ENCODE data around the gene EMP3. TPM values are rescaled to one million over a fixed set of nuclear protein-coding genes. Genes with fewer than 3 reads are reported as not detected.

EMP3 gene
- total and polyA plus RNA-seq, 2 of the 13 experiments (the other 11 are each of a cell fraction or from before 2014, with no cell fraction given), result 2.2 to 7.8 TPM

- TF ChIP-seq ZNF687 (CRISPR knock-in tag; IDR thresholded peaks at IDR 0.05) (no peak), ZNF503 (CRISPR knock-in tag; IDR thresholded peaks at IDR 0.05) (peak; percentile 28; the same call in 1 of the 2 replicates), ZFP37 (CRISPR knock-in tag; IDR thresholded peaks at IDR 0.05; ENCODE audit: borderline replicate concordance) (no peak), DNMT3B (CRISPR knock-in tag; conservative IDR thresholded peaks at IDR 0.05) (no peak), ELF4 (CRISPR knock-in tag; IDR thresholded peaks at IDR 0.05; ENCODE audit: borderline replicate concordance) (no peak), JUN (CRISPR knock-in tag; IDR thresholded peaks at IDR 0.05) (no peak), ZNF879 (CRISPR knock-in tag; IDR thresholded peaks at IDR 0.05) (no peak; the same call in 1 of the 2 replicates), TRIM22 (IDR thresholded peaks at IDR 0.05) (no peak), MIER2 (CRISPR knock-in tag; IDR thresholded peaks at IDR 0.05) (no peak), ZNF260 (CRISPR knock-in tag; IDR thresholded peaks at IDR 0.05; ENCODE audit: borderline replicate concordance, low read depth) (no peak), ZNF607 (CRISPR knock-in tag; IDR thresholded peaks at IDR 0.05; ENCODE audit: borderline replicate concordance) (peak; percentile 64; the same call in 1 of the 2 replicates), RBFOX2 (IDR thresholded peaks at IDR 0.05; ENCODE audit: low read depth, low read length) (peak; percentile 67), ZSCAN29 (CRISPR knock-in tag; conservative IDR thresholded peaks at IDR 0.05) (no peak), ZNF737 (CRISPR knock-in tag; IDR thresholded peaks at IDR 0.05; ENCODE audit: borderline replicate concordance) (no peak), ZBTB42 (CRISPR knock-in tag; IDR thresholded peaks at IDR 0.05) (no peak), CSRNP1 (CRISPR knock-in tag; IDR thresholded peaks at IDR 0.05) (no peak), ATRX (CRISPR knock-in tag; IDR thresholded peaks at IDR 0.05; ENCODE audit: borderline replicate concordance) (no peak), ZNF546 (CRISPR knock-in tag; conservative IDR thresholded peaks at IDR 0.05) (no peak), CREBL2 (CRISPR knock-in tag; IDR thresholded peaks at IDR 0.05; ENCODE audit: borderline replicate concordance) (no peak), ZNF205 (CRISPR knock-in tag; IDR thresholded peaks at IDR 0.05) (no peak), CBX2 (IDR thresholded peaks at IDR 0.05; ENCODE audit: low read depth, low read length) (no peak), CBX2 (CRISPR knock-in tag; IDR thresholded peaks at IDR 0.05; ENCODE audit: low read depth) (no peak), STAT5B (CRISPR knock-in tag; IDR thresholded peaks at IDR 0.05) (no peak), SKI (IDR thresholded peaks at IDR 0.05; ENCODE audit: partially characterized antibody) (no peak)
These were observed 38.1 kb downstream of the EMP3 start (continued) for GRCh38 chr19:48363500-48363809.
